Suprapubic skin (tissue), 4 donors: ENCODE data around the gene DSCAM. TPM values are rescaled to one million over a fixed set of nuclear protein-coding genes. Genes with fewer than 3 reads are reported as not detected.

Experiments used
- DNase-seq, 2 donors: peaks; one replicate each; pipeline ENCODE4 v3.0.0-alpha.2; 2019; ENCODE audit warnings: low spot score in 2 of 2
- H3K27ac ChIP-seq: fragments of 200-600 bp; sonication (generic); one replicate; pipeline ENCODE4 v1.5.1; 2019
- H3K27me3 ChIP-seq: fragments of 200-600 bp; sonication (generic); one replicate; pipeline ENCODE4 v1.5.1; 2019
- H3K36me3 ChIP-seq: fragments of 200-600 bp; sonication (generic); one replicate; pipeline ENCODE4 v1.5.1; 2019
- H3K4me1 ChIP-seq: fragments of 200-600 bp; sonication (generic); one replicate; pipeline ENCODE4 v1.5.1; 2019
- H3K4me3 ChIP-seq: fragments of 200-600 bp; sonication (generic); one replicate; pipeline ENCODE4 v1.5.1; 2019; ENCODE audit warnings: mild to moderate bottlenecking
- H3K9me3 ChIP-seq: fragments of 200-600 bp; sonication (generic); one replicate; pipeline ENCODE4 v1.5.1; 2019
- EP300 ChIP-seq: sonication (generic); formaldehyde crosslinking; IDR thresholded peaks from one replicate; pipeline ENCODE4 v1.6.1; 2017; ENCODE audit warnings: antibody characterized with exemption
- POLR2A ChIP-seq, 2 donors: fragments of 450-650 bp; IDR thresholded peaks; one replicate each; pipeline ENCODE4 v1.6.1; 2017; ENCODE audit warnings: antibody characterized with exemption in 2 of 2, mild to moderate bottlenecking in 2 of 2, moderate library complexity in 2 of 2
- POLR2AphosphoS5 ChIP-seq, 3 donors: sonication (generic); formaldehyde crosslinking; IDR thresholded peaks; one replicate each; pipeline ENCODE4 v1.6.1; 2017; ENCODE audit warnings: antibody characterized with exemption in 3 of 3
- WGBS: methylation state at CpG from one replicate; pipeline ENCODE4 v1.1.5; 2018; 5-methylcytosine and 5-hydroxymethylcytosine counted together
- total RNA-seq, 4 donors: library from RNA; depleted of rRNA; stranded (reverse); fragments of >200 nt; gene quantifications; one replicate each; pipeline ENCODE4 v1.1.0, GENCODE V29; 2016
- TF ChIP-seq, protein P1 (sequence below), 2 donors: fragments of 200-600 bp in 1 of 2; fragments of 450-650 bp in 1 of 2; sonication (generic) in 1 of 2; IDR thresholded peaks; one replicate each; pipeline ENCODE4 v1.5.1; 2016 to 2019; ENCODE audit warnings: antibody characterized with exemption in 2 of 2, mild to moderate bottlenecking in 1 of 2, moderate library complexity in 1 of 2

DSCAM gene
- total RNA-seq, 4 donors from 2014 or later: 0.08 TPM; not detected in 3

DNA sequence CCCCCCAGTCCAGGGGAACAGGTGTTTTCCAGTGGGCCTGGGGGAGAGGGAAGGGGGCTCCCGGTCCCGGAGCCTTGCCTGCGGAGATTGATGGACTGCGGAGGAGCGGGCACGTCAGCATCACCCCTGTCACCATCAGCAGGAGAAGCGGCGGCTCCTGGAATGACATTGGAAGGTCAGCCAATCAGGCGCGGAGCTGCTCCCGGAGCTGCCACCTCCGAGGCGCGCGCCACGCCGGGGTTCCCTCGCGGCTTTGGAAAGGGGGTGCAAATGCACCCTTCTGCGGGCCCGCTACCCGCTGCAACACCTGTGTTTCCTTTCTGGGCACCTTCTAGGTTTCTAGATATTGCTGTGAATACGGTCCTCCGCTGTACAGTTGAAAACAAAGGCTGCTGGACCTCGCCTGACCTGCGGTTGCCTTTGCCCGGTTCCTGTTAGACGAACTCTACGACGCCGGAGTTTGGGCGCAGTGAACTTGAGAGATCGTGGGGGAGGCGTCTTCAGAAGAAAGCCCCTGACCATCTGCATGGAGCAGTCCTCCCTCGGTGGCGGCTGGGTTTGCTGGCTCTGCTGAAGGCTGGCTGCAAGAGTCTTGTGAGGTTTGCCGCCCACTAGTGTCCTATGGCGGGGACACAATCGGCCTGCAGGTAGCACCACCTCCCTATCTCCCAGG is 5.3 kb downstream of the DSCAM start:
- Histone ChIP-seq H3K36me3 (no peaks in the 10 kb centered on the region), H3K27me3 (peaks cover 47% of the 10 kb centered on the region), H3K9me3 (no peaks in the 10 kb centered on the region), H3K27ac (no peak overlapping the region), H3K4me3 (no peak overlapping the region), H3K4me1 (no peaks in the 10 kb centered on the region)
- 2% methylated on average over 23 of the region's 39 CpGs for WGBS
- DNase-seq: no peak
- TF ChIP-seq, protein P1, sequence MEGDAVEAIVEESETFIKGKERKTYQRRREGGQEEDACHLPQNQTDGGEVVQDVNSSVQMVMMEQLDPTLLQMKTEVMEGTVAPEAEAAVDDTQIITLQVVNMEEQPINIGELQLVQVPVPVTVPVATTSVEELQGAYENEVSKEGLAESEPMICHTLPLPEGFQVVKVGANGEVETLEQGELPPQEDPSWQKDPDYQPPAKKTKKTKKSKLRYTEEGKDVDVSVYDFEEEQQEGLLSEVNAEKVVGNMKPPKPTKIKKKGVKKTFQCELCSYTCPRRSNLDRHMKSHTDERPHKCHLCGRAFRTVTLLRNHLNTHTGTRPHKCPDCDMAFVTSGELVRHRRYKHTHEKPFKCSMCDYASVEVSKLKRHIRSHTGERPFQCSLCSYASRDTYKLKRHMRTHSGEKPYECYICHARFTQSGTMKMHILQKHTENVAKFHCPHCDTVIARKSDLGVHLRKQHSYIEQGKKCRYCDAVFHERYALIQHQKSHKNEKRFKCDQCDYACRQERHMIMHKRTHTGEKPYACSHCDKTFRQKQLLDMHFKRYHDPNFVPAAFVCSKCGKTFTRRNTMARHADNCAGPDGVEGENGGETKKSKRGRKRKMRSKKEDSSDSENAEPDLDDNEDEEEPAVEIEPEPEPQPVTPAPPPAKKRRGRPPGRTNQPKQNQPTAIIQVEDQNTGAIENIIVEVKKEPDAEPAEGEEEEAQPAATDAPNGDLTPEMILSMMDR (IDR thresholded peaks at IDR 0.05): no peak
- TF ChIP-seq EP300 (no peak), POLR2A (IDR thresholded peaks at IDR 0.05) (no peak)

DNA sequence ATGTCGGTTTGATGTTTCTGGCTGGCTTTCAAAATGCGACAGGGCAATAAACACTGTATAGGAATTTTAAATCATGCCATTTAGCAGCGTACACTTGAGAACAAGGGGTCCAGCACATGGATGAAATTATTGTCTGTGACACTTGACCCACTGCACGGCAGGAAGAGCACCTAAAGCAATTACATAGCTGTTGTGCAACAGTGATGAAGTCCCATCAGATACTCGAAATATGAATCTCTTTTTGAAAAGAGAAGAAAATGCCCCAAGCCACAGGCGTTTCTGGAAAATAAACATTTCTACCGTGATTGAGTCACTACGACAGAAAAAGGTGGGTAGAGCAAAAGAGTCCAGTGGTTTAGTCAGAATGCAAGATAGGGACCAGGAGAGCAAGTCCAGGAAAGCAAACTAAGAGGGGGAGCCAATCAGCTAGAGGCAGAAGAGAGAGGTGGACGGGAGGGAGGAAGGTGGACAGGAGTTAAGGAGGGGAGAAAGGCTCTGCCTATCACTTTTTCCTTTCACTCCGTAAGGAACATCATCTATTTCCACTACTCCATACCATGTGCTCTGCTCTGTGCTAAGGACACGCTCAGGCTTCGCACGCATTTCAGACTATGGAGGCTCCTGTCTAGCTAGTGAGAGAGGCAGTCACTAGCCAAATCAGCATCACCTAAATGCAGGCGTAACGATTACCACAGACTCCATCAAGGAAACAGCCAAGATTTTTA is 6.4 kb downstream of the DSCAM start:
- H3K9me3 ChIP-seq: no peaks in the 10 kb centered on the region
- H3K27me3 ChIP-seq: peaks cover 38% of the 10 kb centered on the region
- no peak for DNase-seq
- WGBS: 55% methylated on average over 15 of the region's 15 CpGs
- H3K4me3 ChIP-seq: no peak overlapping the region
- no peaks in the 10 kb centered on the region for H3K36me3 ChIP-seq
- H3K4me1 ChIP-seq: no peaks in the 10 kb centered on the region
- TF ChIP-seq POLR2A (IDR thresholded peaks at IDR 0.05): no peak
- TF ChIP-seq, protein P1 (IDR thresholded peaks at IDR 0.05): no peak
- TF ChIP-seq POLR2AphosphoS5 (IDR thresholded peaks at IDR 0.05): no peak
- TF ChIP-seq EP300: no peak
- no peak overlapping the region for H3K27ac ChIP-seq

- no peak for DNase-seq
- H3K9me3 ChIP-seq: no peaks in the 10 kb centered on the region
- 51% methylated on average over 2 of the region's 2 CpGs for WGBS
These were observed 7.4 kb downstream of the DSCAM start for GRCh38 chr21:40839521-40839920.

DNA sequence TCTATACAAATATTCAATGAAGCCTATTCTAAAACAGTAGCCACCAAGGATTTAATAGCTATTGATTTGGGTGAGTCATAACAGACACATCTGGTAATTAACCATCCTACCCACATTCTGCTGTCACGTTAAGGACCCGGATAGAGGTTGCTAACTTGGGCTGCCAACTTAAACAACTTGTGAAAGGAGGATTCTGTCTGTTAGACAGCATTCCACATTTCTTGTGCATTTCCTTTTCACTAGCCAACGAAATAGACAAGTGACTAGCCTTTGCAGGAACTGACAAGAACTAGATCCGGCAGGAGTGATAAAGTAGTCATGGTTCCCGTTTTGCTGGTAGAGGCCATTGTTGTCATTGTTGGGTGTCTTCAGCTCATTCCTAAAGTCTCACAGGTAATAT is 9.5 kb downstream of the DSCAM start:
- Histone ChIP-seq H3K36me3 (no peaks in the 10 kb centered on the region), H3K4me3 (no peak overlapping the region), H3K27me3 (peaks cover 24% of the 10 kb centered on the region), H3K9me3 (no peaks in the 10 kb centered on the region), H3K4me1 (no peaks in the 10 kb centered on the region), H3K27ac (no peak overlapping the region)
- 75% methylated on average over 5 of the region's 5 CpGs for WGBS
- TF ChIP-seq EP300: no peak
- TF ChIP-seq POLR2AphosphoS5 (IDR thresholded peaks at IDR 0.05): no peak
- TF ChIP-seq, protein P1 (IDR thresholded peaks at IDR 0.05): no peak
- no peak for TF ChIP-seq POLR2A (IDR thresholded peaks at IDR 0.05)
- no peak for DNase-seq

More at GRCh38 chr21:40839521-40839920, 7.4 kb downstream of the DSCAM start:
- H3K27ac ChIP-seq: no peak overlapping the region
- TF ChIP-seq EP300: no peak
- TF ChIP-seq, protein P1 (IDR thresholded peaks at IDR 0.05): no peak
- no peak for TF ChIP-seq POLR2AphosphoS5 (IDR thresholded peaks at IDR 0.05)
- TF ChIP-seq POLR2A (IDR thresholded peaks at IDR 0.05): no peak
- no peaks in the 10 kb centered on the region for H3K4me1 ChIP-seq
- H3K4me3 ChIP-seq: no peak overlapping the region
- H3K27me3 ChIP-seq: peaks cover 28% of the 10 kb centered on the region
- H3K36me3 ChIP-seq: no peaks in the 10 kb centered on the region

GRCh38 chr21:40835184-40835694 is 11.7 kb downstream of the DSCAM start:
- no peak for TF ChIP-seq EP300
- TF ChIP-seq, protein P1 (IDR thresholded peaks at IDR 0.05): no peak
- no peak for TF ChIP-seq POLR2AphosphoS5 (IDR thresholded peaks at IDR 0.05)
- no peak for TF ChIP-seq POLR2A (IDR thresholded peaks at IDR 0.05)
- no peaks in the 10 kb centered on the region for H3K36me3 ChIP-seq
- no peak overlapping the region for H3K4me3 ChIP-seq
- no peaks in the 10 kb centered on the region for H3K4me1 ChIP-seq
- 54% methylated on average over 2 of the region's 2 CpGs for WGBS
- no peak overlapping the region for H3K27ac ChIP-seq
- no peaks in the 10 kb centered on the region for H3K9me3 ChIP-seq
- peaks cover 2% of the 10 kb centered on the region for H3K27me3 ChIP-seq
- DNase-seq: no peak
